ENCODE measurements around the gene SORCS2. TPM values are rescaled to one million over a fixed set of nuclear protein-coding genes. Genes with fewer than 3 reads are reported as not detected.

SORCS2 gene
- total RNA-seq (1 to 10 TPM; 2.7 to 2.9 TPM), polyA plus RNA-seq (ENCODE audit: insufficient read depth, low read depth, low replicate concordance) (4.6 TPM)
- long read RNA-seq, donor 1, full-length matches to known transcripts, result 1 of 1 reads
- long read RNA-seq, donor 1, partial matches to known transcripts, result 0 of 1 reads
- long read RNA-seq, donor 1, other reads (novel, unspliced or antisense), result 0 of 1 reads
- long read RNA-seq, donor 2, partial matches to known transcripts, result 5 of 5 reads
- long read RNA-seq, donor 2, other reads (novel, unspliced or antisense), result 0 of 5 reads

DNA sequence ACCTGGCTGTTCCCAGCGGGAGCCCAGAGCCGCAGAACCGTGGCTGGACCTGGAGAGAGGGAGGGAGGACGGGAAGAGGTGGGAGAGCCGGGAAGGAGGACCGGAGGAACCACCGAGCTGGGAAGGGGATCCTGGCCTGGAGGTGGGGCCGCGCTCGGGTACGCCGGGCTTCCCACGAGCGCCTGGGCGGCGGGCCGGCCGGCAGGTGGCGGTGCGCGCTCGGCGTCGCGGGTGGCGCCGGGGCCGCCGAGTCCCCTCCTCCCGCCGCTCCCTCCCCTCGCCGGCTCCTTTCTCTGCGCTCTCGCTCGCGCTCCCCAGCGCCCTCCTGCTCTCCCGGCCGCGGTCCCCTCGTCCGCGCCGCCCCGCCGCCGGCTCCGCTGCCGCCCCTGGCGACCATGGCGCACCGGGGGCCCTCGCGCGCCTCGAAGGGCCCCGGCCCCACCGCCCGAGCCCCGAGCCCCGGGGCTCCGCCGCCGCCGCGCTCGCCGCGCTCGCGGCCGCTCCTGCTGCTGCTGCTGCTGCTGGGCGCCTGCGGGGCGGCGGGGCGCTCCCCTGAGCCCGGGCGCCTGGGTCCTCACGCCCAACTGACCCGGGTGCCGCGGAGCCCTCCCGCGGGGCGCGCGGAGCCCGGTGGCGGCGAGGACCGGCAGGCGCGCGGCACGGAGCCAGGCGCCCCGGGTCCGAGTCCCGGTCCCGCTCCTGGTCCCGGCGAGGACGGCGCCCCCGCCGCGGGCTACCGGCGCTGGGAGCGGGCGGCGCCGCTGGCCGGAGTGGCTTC is at the start of gene SORCS2:
SORCS2 (plus strand) TSS at position 287 of the 778 bp plus-strand sequence.
- H3K27ac ChIP-seq, result peak within 1 kb of the TSS in 1 of 2 donors; percentile 50
- DNase-seq, result peak; percentile 65

DNA sequence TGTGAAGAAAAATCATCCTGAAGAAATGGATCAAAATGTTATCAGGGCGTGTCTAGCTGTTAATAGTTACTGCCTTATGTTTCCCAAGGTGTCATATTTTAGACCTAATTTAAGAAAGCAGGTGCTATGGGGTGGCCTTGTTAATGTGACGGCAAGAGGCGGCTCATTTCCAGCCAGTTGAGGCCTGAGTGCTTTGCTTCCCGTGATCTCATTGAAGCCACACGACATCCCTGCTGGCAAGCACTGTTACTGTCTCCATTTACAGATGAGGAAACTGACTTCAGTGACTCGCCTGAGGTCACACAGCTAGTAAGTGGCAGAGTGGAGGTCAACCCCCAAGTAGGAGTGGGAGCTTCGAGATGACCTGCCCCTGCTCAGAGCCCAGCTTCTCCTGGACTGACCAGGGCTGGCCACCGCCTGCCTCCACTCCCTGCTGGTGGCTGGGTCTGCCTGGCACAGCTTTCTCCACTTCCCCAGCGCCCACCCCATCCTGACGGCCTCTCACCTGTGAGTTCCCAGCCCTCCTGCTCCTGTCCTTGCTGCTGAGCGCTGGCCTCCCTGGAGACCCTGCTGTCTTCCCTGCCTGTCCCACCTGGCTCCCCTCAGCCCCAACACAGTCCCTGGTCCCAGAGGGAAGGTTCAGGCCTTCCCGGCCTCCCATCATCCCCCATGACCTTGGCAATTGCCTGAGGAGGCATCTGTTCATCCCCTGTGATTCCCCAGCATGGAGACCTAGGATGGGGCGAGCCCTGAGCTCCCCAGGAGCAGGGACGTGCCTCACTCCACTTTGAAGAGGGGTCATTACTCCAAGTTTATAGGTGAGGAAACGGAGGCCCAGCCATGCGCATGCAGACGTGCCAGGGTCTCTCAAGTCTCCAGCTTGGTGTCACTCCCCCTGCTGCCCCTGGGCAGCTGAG is 47.7 kb upstream of the SORCS2 start:
- H3K4me3 ChIP-seq, result no peak overlapping the region
- no peaks in the 10 kb centered on the region for H3K36me3 ChIP-seq (ENCODE audit: low read depth, missing control alignments)
- no peak for DNase-seq
- 89 to 94% methylated on average over 12 to 17 of the region's 17 CpGs for WGBS, 2 donors
- TF ChIP-seq POLR2A (IDR thresholded peaks at IDR 0.05), result no peak
- TF ChIP-seq, protein P1, sequence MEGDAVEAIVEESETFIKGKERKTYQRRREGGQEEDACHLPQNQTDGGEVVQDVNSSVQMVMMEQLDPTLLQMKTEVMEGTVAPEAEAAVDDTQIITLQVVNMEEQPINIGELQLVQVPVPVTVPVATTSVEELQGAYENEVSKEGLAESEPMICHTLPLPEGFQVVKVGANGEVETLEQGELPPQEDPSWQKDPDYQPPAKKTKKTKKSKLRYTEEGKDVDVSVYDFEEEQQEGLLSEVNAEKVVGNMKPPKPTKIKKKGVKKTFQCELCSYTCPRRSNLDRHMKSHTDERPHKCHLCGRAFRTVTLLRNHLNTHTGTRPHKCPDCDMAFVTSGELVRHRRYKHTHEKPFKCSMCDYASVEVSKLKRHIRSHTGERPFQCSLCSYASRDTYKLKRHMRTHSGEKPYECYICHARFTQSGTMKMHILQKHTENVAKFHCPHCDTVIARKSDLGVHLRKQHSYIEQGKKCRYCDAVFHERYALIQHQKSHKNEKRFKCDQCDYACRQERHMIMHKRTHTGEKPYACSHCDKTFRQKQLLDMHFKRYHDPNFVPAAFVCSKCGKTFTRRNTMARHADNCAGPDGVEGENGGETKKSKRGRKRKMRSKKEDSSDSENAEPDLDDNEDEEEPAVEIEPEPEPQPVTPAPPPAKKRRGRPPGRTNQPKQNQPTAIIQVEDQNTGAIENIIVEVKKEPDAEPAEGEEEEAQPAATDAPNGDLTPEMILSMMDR (IDR thresholded peaks at IDR 0.05), result no peak
- no peak overlapping the region for H3K27ac ChIP-seq
- H3K4me1 ChIP-seq, result peaks cover under 1% of the 10 kb centered on the region
- H3K9me3 ChIP-seq, result no peaks in the 10 kb centered on the region
- intact Hi-C loops (cut with DNase I; ENCODE audit: low total_unique reads), result no loop called here
- H3K27me3 ChIP-seq, result no peaks in the 10 kb centered on the region

More for the DNA sequence above, at the start of gene SORCS2:
- TF ChIP-seq, protein P1 (IDR thresholded peaks at IDR 0.05), result peak; percentile 61 to 90 (median 78)
- no peak for TF ChIP-seq POLR2A (IDR thresholded peaks at IDR 0.05)
- no peaks in the 10 kb centered on the region for H3K36me3 ChIP-seq (ENCODE audit: low read depth, missing control alignments)
- intact Hi-C loops (cut with DNase I; ENCODE audit: low total_unique reads), result loop anchor here (10.0 kb wide), 1 partner anchor 102 kb away; no protein-coding TSS in a partner anchor
- H3K4me3 ChIP-seq, result peak within 1 kb of the TSS; percentile 32 to 53
- WGBS, 2 donors, result 0 to 1% methylated on average over 2 to 71 of the region's 116 CpGs
- no peaks in the 10 kb centered on the region for H3K27me3 ChIP-seq
- peaks cover 14% of the 10 kb centered on the region for H3K4me1 ChIP-seq
- no peaks in the 10 kb centered on the region for H3K9me3 ChIP-seq

DNA sequence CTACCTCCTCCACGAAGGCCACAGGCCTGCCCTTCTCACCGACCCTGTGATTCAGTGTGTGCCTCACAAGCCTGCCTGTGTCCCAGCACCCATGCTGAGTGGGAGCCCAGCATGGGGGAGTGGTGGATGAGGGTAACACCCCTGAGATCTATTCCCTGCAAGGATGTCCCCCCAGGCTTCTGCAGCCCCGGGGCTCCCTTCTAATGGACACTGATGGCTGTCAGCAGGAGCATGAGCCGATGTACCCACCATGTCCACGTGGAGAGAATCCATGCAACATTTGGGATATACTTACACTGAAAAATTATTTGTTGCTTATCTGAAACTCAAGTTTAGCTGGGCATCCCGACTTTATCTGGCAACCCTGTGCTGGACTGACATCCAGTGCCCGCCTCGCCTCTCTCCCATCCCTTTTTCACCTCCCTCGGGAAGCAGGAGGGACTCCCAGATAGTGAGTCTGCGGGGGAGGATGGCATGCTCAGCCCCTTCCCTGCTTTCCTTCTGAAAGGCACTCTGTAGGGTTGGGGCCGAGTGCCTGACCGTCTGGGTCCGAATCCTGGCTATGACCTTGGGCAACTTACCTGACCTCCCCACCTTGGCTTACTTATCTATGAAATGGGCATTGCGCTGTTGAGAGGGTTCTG is 46.9 kb upstream of the SORCS2 start:
- intact Hi-C loops (cut with DNase I; ENCODE audit: low total_unique reads), result no loop called here
- no peak overlapping the region for H3K4me3 ChIP-seq
- no peak for DNase-seq
- H3K27me3 ChIP-seq, result no peaks in the 10 kb centered on the region
- no peaks in the 10 kb centered on the region for H3K9me3 ChIP-seq
- 71 to 77% methylated on average over 12 to 14 of the region's 14 CpGs for WGBS, 2 donors
- TF ChIP-seq, protein P1 (IDR thresholded peaks at IDR 0.05), result no peak
- no peak for TF ChIP-seq POLR2A (IDR thresholded peaks at IDR 0.05)
- H3K4me1 ChIP-seq, result no peaks in the 10 kb centered on the region
- no peak overlapping the region for H3K27ac ChIP-seq
- H3K36me3 ChIP-seq (ENCODE audit: low read depth, missing control alignments), result no peaks in the 10 kb centered on the region

DNA sequence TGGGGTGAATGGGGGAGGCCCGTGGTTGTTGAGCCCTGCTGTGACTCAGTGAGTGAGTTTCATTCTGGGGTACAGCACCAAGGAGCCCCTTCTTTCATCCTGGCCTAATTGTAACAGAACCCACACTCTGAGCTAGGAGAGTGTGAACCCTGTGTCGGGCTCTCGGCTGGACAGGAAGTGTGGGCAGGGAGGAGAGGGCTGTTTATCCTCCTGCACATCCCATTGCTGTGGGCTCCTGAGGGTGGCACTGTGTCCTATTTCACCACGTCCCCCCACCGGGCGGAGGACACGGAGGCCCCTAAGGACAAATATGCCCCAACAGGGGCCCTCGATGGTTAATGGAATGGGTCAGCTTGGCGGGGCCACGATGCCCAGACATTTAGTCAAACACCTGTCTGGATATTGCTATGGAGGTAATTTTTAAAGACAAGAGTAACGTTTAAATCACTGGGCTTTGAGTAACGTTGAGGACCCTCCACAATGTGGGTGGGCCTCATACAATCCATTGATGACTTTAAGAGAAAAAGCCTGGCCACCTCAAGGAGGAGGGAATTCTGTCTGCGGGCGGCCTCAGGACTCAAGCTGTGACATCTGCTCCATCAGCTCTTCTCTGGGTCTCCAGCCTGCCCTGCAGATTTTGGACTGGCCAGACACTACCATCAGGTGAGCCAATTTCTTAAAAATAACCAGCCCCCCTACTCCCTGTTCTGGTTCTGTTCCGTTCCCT is 46.1 kb upstream of the SORCS2 start:
- WGBS, 2 donors, result 85 to 86% methylated on average over 12 to 15 of the region's 15 CpGs
- Histone ChIP-seq H3K36me3 (ENCODE audit: low read depth, missing control alignments) (no peaks in the 10 kb centered on the region), H3K27ac (no peak overlapping the region), H3K9me3 (no peaks in the 10 kb centered on the region), H3K4me1 (no peaks in the 10 kb centered on the region), H3K4me3 (no peak overlapping the region), H3K27me3 (no peaks in the 10 kb centered on the region)
- intact Hi-C loops (cut with DNase I; ENCODE audit: low total_unique reads), result no loop called here
- DNase-seq, result no peak
- TF ChIP-seq, protein P1 (IDR thresholded peaks at IDR 0.05), result no peak
- TF ChIP-seq POLR2A (IDR thresholded peaks at IDR 0.05), result no peak
